Measurements from ENCODE around the gene RIPOR1.
A peak's percentile ranks its signal among the peaks of the same experiment; 100 is the strongest.

The RIPOR1 gene

DNA sequence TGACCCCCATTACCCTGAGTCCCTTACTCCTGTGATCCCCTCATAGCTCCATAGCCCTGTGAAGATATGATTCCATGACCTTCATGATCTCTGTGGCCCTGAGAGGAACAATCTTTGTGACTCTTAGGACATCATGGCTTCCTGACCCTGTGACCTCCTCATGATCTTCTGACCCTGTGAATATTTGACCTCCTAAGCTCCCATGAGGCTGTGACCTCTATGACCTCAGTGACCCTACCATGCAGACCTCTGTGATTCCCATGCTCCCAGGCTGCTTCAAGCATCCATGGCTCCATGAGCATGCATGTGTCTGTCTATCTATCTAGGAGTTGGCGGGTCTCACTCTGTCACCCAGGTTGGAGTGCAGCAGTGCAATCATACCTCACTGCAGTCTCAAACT, 12.1 kb downstream of the RIPOR1 start:
- peaks cover 27% of the 10 kb centered on the region for H3K4me1 Mint-ChIP-seq (ENCODE audit: low read depth)
- H3K36me3 Mint-ChIP-seq (ENCODE audit: low read depth): peaks cover 34% of the 10 kb centered on the region
- peaks cover 15% of the 10 kb centered on the region for H3K27me3 Mint-ChIP-seq (ENCODE audit: low read depth)
- peak overlapping the region; percentile 12 for H3K27ac Mint-ChIP-seq
- H3K9me3 Mint-ChIP-seq: no peaks in the 10 kb centered on the region
- H3K4me3 Mint-ChIP-seq: peak overlapping the region; percentile 15

DNA sequence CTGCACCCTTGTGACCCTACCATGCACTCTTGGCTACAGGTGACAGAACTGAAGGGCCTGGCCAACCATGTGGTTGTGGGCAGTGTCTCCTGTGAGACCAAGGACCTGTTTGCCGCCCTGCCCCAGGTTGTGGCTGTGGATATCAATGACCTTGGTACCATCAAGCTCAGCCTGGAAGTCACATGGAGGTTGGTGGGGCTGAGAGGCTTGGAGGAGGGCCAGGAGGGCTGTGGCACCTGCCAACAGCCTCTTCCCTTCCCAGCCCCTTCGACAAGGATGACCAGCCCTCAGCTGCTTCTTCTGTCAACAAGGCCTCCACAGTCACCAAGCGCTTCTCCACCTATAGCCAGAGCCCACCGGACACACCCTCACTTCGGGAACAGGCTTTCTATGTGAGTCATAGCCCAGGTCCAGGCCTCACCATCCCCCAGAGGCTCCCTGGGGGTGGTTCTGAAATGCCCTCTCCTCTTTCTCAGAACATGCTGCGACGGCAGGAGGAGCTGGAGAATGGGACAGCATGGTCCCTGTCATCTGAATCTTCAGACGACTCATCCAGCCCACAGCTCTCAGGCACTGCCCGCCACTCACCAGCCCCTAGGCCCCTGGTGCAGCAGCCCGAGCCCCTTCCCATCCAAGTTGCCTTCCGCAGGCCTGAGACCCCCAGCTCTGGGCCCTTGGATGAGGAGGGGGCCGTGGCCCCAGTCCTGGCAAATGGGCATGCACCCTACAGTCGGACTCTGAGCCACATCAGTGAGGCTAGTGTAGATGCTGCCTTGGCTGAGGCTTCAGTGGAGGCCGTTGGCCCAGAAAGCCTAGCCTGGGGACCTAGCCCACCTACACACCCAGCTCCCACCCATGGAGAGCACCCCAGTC, 13.0 kb downstream of the RIPOR1 start:
- peak overlapping the region; percentile 38 for H3K27ac Mint-ChIP-seq
- H3K9me3 Mint-ChIP-seq: no peaks in the 10 kb centered on the region
- H3K4me1 Mint-ChIP-seq (ENCODE audit: low read depth): peaks cover 29% of the 10 kb centered on the region
- H3K36me3 Mint-ChIP-seq (ENCODE audit: low read depth): peaks cover 34% of the 10 kb centered on the region
- H3K27me3 Mint-ChIP-seq (ENCODE audit: low read depth): peaks cover 6% of the 10 kb centered on the region
- no peak overlapping the region for H3K4me3 Mint-ChIP-seq

DNA sequence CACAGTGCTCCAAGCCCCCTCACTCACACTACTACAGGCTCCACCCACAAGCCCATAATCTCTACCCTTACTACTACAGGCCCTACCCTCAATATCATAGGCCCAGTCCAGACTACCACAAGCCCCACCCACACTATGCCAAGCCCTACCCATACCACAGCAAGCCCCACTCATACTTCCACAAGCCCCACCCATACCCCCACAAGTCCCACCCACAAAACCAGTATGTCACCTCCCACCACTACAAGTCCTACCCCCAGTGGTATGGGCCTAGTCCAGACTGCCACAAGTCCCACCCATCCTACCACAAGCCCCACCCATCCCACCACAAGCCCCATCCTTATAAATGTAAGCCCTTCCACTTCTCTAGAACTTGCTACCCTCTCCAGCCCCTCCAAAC, 13.8 kb downstream of the RIPOR1 start:
- no peaks in the 10 kb centered on the region for H3K27me3 Mint-ChIP-seq (ENCODE audit: low read depth)
- peaks cover 34% of the 10 kb centered on the region for H3K36me3 Mint-ChIP-seq (ENCODE audit: low read depth)
- H3K4me1 Mint-ChIP-seq (ENCODE audit: low read depth): peaks cover 31% of the 10 kb centered on the region
- H3K27ac Mint-ChIP-seq: peak overlapping the region; percentile 74
- H3K4me3 Mint-ChIP-seq: peak overlapping the region; percentile 8
- H3K9me3 Mint-ChIP-seq: no peaks in the 10 kb centered on the region

DNA sequence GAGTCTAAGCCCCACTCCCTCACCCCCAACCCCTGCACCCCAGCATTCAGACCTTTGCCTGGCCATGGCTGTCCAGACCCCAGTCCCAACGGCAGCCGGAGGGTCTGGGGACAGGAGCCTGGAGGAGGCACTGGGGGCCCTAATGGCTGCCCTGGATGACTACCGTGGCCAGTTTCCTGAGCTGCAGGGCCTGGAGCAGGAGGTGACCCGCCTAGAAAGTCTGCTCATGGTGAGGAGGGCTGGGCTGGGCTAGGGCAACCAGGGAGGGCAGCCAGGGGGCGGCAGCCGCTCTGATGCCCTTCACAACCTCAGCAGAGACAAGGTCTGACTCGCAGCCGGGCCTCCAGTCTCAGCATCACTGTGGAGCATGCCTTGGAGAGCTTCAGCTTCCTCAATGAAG, 14.4 kb downstream of the RIPOR1 start:
- Mint-ChIP-seq H3K27ac (peak overlapping the region; percentile 13), H3K36me3 (ENCODE audit: low read depth) (peaks cover 34% of the 10 kb centered on the region)

DNA sequence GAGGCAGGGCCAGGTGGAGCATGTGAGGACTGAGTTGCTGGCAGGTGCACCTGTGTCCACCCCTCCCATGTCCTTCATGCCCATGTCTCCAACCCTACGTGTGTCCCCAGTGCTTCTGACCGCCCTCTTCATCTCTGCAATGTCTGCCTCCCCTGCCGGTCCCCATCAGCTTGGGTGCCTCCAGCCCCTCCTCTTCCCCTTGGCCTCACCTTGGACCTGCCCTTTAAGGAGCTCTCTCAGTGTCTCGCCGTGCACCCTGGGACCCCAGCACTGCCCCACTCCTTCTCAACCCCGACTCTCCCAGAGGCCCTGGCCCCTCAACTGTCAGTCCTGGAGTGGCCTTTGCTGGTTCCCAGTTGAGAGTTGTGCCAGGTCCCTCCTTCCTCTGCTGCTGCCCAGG, 15.0 kb downstream of the RIPOR1 start:
- Mint-ChIP-seq H3K9me3 (no peaks in the 10 kb centered on the region), H3K4me1 (ENCODE audit: low read depth) (peaks cover 41% of the 10 kb centered on the region), H3K27ac (peak overlapping the region; percentile 44), H3K4me3 (no peak overlapping the region), H3K36me3 (ENCODE audit: low read depth) (peaks cover 34% of the 10 kb centered on the region), H3K27me3 (ENCODE audit: low read depth) (no peaks in the 10 kb centered on the region)

More for the DNA sequence above, 14.4 kb downstream of the RIPOR1 start:
- Mint-ChIP-seq H3K9me3 (no peaks in the 10 kb centered on the region), H3K4me1 (ENCODE audit: low read depth) (peaks cover 36% of the 10 kb centered on the region), H3K4me3 (no peak overlapping the region), H3K27me3 (ENCODE audit: low read depth) (no peaks in the 10 kb centered on the region)

DNA sequence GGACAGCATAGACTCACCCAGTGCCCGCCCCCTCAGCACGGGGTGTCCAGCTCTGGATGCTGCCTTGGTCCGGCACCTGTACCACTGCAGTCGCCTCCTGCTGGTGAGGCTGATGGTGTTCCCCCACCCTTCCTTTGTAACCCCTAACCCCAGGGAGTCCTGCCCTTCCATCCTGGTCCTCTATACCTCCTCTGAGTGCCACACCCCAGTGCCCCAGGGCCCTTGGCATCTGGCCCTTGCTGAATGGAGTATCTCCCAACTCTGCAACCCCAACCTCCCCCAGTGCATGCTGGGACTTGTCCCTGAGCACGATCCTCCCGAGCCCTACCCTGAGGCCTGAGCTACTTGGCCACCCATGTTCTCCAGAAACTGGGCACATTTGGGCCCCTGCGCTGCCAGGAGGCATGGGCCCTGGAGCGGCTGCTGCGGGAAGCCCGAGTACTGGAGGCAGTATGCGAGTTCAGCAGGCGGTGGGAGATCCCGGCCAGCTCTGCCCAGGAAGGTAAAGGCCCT, 15.8 kb downstream of the RIPOR1 start:
- H3K27me3 Mint-ChIP-seq (ENCODE audit: low read depth): no peaks in the 10 kb centered on the region
- peaks cover 28% of the 10 kb centered on the region for H3K36me3 Mint-ChIP-seq (ENCODE audit: low read depth)
- no peaks in the 10 kb centered on the region for H3K9me3 Mint-ChIP-seq
- peak overlapping the region; percentile 44 for H3K27ac Mint-ChIP-seq
- H3K4me1 Mint-ChIP-seq (ENCODE audit: low read depth): peaks cover 39% of the 10 kb centered on the region
- H3K4me3 Mint-ChIP-seq: no peak overlapping the region

DNA sequence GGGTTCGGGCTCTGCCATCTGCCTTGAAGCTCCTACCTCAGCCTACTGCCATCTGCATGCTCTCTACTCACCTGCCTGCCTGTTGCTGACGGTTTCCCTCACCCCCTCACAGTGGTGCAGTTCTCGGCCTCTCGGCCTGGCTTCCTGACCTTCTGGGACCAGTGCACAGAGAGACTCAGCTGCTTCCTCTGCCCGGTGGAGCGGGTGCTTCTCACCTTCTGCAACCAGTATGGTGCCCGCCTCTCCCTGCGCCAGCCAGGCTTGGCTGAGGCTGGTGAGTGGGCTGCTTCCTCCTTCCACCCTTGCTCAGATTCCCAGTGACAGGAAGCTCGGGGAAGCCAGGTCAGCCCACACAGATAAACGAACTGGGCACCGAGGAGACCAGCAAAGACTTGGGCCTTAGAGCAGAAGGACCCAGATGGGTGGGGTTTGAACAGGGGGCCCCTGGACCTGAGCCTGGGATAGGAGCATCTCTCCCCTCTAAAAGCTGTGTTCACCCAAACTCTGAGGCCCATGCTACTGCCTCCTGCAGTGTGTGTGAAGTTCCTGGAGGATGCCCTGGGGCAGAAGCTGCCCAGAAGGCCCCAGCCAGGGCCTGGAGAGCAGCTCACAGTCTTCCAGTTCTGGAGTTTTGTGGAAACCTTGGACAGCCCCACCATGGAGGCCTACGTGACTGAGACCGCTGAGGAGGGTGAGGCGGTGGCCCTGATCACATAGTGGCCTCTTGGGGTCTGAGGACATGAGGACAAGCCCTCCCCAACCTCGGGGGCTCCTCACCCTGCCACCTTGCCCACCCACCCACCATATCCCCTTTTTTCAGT, 16.4 kb downstream of the RIPOR1 start:
- Mint-ChIP-seq H3K27ac (no peak overlapping the region), H3K9me3 (no peaks in the 10 kb centered on the region), H3K4me1 (ENCODE audit: low read depth) (peaks cover 38% of the 10 kb centered on the region), H3K4me3 (no peak overlapping the region), H3K27me3 (ENCODE audit: low read depth) (no peaks in the 10 kb centered on the region), H3K36me3 (ENCODE audit: low read depth) (peaks cover 26% of the 10 kb centered on the region)

DNA sequence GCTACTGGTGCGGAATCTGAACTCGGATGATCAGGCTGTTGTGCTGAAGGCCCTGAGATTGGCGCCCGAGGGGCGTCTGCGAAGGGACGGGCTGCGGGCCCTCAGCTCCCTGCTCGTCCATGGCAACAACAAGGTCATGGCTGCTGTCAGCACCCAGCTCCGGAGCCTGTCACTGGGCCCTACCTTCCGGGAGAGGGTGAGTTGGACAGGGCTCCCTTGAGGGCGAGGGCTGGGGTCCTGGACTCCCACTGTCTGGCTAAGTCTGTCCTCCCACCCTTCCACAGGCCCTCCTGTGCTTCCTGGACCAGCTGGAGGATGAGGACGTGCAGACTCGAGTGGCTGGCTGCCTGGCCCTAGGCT, 17.0 kb downstream of the RIPOR1 start:
- Mint-ChIP-seq H3K4me1 (ENCODE audit: low read depth) (peaks cover 39% of the 10 kb centered on the region), H3K27me3 (ENCODE audit: low read depth) (no peaks in the 10 kb centered on the region), H3K4me3 (no peak overlapping the region), H3K36me3 (ENCODE audit: low read depth) (peaks cover 22% of the 10 kb centered on the region), H3K27ac (no peak overlapping the region), H3K9me3 (no peaks in the 10 kb centered on the region)

DNA sequence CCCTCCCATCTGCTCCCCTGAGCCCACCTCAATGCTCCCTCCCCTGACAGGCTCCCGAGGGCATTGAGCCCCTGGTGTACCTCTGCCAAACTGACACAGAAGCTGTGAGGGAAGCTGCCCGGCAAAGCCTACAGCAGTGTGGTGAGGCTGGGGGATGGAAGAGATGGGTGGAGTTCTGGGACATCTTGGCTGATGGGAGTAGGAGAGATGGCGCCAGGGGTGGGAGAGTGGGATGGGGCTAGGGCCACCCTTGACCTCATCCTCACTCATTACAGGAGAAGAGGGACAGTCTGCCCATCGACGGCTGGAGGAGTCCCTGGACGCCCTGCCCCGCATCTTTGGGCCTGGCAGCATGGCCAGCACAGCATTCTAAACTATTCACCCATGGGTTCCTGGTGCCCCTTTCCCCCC, 17.5 kb downstream of the RIPOR1 start:
- Mint-ChIP-seq H3K4me1 (ENCODE audit: low read depth) (peaks cover 39% of the 10 kb centered on the region), H3K4me3 (no peak overlapping the region), H3K9me3 (no peaks in the 10 kb centered on the region), H3K27ac (no peak overlapping the region), H3K27me3 (ENCODE audit: low read depth) (no peaks in the 10 kb centered on the region), H3K36me3 (ENCODE audit: low read depth) (peaks cover 19% of the 10 kb centered on the region)

DNA sequence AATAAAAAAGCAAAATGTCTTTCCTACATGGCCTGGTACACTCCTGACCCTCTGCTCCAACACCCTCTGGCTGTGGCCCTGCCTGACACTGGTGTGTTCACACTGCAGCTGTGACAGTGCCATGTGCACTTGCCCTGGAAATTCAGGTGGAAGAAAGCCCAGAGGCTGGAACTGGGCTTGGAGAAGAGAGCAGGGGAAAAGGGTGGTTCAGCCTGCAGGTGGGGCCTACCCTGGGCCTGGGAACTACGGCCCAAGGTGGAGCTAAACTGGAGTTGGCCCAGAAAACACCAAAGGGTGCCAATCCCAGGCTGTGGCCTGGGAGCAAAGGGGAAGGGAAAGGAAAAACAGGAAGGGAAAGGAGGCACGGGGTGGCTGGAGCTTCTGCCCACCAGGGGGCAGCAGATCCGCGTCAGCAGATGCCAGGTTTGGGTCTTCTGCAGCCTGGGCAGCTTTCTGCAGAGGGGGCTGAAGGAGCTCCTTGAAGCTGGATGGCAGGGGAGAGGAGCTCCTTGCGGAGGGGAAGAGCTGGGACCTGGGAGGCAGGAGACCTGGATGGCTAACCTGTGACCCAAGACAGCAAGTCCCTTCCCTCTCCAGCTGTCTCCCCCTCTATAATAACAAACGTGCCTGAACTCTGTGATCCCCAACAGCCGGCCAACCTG, 18.3 kb downstream of the RIPOR1 start:
- Mint-ChIP-seq H3K27me3 (ENCODE audit: low read depth) (no peaks in the 10 kb centered on the region), H3K4me3 (no peak overlapping the region), H3K27ac (peak overlapping the region; percentile 87), H3K4me1 (ENCODE audit: low read depth) (peaks cover 40% of the 10 kb centered on the region), H3K36me3 (ENCODE audit: low read depth) (peaks cover 16% of the 10 kb centered on the region), H3K9me3 (no peaks in the 10 kb centered on the region)

DNA sequence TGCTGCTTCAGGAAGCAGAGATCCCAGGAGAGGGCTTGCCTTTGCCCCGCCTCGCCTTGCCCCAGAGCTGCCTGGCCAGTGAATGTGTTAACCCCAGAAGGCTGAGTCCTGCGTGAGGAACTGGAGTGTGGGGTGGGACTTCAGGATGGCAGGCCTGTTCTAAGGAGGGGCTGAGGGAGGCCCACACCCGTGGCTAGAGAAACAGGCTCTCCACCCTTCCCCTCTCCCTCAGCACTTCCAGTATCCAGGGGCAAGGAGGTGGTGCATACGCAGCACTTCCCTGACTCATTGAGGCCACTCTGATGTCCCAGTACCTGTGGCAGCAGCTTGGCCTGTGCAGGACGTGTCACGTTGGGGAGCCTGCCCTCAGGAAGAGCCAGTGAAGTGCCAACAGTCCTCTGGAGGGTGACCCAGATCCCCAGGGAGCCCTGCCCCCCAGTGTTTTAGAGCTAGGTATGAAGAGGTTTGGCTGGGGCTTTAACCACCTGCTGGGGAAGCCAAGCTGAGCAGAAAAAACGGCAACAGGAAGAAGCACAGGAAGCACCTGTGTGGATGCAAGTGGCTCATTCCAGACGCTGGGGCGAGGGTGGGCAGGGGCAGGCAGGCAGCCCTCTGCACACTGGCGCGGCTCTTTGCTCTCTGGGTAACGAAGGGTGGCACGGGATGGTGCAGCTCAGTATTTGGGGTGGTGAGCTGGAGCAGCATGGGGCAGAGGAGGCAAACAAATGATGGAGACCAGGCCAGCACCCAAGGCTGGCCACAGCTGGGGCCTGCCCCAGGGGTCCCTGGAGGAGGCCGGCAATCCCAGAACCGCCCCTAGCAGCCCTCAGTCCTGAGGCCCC, 19.0 kb downstream of the RIPOR1 start:
- H3K9me3 Mint-ChIP-seq: no peaks in the 10 kb centered on the region
- H3K27ac Mint-ChIP-seq: peak overlapping the region; percentile 87
- H3K4me1 Mint-ChIP-seq (ENCODE audit: low read depth): peaks cover 42% of the 10 kb centered on the region
- no peaks in the 10 kb centered on the region for H3K27me3 Mint-ChIP-seq (ENCODE audit: low read depth)
- H3K4me3 Mint-ChIP-seq: peak overlapping the region; percentile 53
- peaks cover 11% of the 10 kb centered on the region for H3K36me3 Mint-ChIP-seq (ENCODE audit: low read depth)

DNA sequence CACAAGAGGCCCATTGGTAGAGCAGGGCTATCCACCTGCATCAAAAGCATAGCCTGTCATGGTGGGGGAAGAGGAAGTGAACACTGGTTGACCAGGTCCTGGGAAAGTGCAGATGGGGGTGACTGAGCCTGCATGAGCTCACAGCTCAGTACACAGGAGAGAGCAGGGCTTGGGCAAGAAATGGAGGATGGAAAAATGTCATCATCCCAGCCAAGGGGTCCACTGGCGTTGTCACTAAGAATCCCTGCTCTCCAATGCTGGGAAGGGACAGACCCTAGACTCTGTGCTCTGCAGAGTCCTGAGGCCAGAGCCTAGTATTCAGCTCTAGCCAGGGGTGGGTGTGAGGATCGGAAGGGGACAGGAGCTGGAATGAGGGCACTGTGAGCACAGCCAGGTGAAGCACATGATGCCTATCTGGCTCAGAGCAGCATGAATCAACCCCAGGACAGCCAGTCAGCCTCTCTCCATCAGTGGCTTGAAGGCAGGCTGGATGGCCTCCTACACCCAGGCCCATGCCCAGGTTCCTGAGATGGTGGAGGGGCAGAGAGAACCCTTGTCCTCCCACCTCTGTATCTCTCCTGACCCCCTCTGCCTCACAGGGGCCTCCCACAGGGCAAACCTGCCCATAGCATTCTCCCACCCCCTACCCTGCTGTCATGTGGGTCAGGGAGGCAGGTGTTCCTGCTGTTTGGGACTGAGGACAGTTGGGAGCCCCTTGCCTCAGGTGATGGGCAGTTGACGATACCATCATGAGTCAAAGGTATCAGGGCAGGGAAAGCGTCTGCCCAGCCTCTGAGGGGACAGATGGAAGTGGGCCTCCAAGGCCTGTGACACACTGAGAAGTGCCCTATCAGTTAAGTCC, 19.9 kb downstream of the RIPOR1 start:
- Mint-ChIP-seq H3K27ac (peak overlapping the region; percentile 87), H3K9me3 (no peaks in the 10 kb centered on the region), H3K4me1 (ENCODE audit: low read depth) (peaks cover 41% of the 10 kb centered on the region), H3K27me3 (ENCODE audit: low read depth) (no peaks in the 10 kb centered on the region), H3K36me3 (ENCODE audit: low read depth) (peaks cover 8% of the 10 kb centered on the region), H3K4me3 (no peak overlapping the region)

DNA sequence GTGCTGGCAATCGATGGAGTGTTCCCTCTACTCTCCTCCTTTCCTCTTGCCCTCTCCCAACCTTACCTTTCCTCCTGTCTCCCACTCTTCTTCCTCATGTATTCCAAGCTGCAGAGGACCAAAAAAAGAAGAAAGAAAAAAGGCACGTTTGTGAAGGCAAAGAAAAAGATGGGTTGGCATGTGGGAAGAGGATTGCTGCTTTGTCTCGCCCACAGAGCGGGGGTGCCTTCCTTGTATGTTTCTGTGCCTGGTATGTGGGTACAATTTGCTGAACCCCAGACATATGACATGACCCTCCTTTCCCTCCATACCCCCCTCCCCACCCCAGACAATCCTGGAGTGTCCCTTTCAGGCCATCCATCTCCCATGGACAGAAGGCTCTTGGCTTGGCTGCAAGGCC, 20.6 kb downstream of the RIPOR1 start:
- peaks cover 7% of the 10 kb centered on the region for H3K36me3 Mint-ChIP-seq (ENCODE audit: low read depth)
- no peak overlapping the region for H3K4me3 Mint-ChIP-seq
- no peaks in the 10 kb centered on the region for H3K27me3 Mint-ChIP-seq (ENCODE audit: low read depth)
- H3K9me3 Mint-ChIP-seq: no peaks in the 10 kb centered on the region
- H3K27ac Mint-ChIP-seq: peak overlapping the region; percentile 13
- H3K4me1 Mint-ChIP-seq (ENCODE audit: low read depth): peaks cover 43% of the 10 kb centered on the region

All from T-helper 1 cell treated with Interleukin-12 subunit alpha and Interleukin-12 subunit beta and Interleukin-4 antibody, amounts not matched to agents 30 μg/mL and 1 μg/mL, for 36 hours (primary cell).